CD4-positive, alpha-beta memory T cell (primary cell): ENCODE measurements around the gene SLC25A44. TPM values are rescaled to one million over a fixed set of nuclear protein-coding genes. Genes with fewer than 3 reads are reported as not detected.

Experiments used
- CTCF ChIA-PET: fragments of 350-600 bp; sonication (Branson Sonifier 250); formaldehyde crosslinking; loops from one replicate; lab custom pipeline; 2021; ENCODE audit warnings: inconsistent platforms; ENCODE audit not compliant: partially characterized antibody; lab: Charles Lee
- POLR2A ChIA-PET: fragments of 350-600 bp; sonication (Branson Sonifier 250); formaldehyde crosslinking; loops from one replicate; lab custom pipeline; 2021; ENCODE audit not compliant: partially characterized antibody; lab: Charles Lee
- DNase-seq, 5 donors: peaks; one replicate each; pipeline versions ENCODE4 v3.0.0 to v3.0.0-alpha.2; 2020 to 2022; ENCODE audit warnings: mixed read lengths in 1 of 5
- H3K27ac ChIP-seq: one replicate; pipeline ENCODE4 v1.7.0; 2013; ENCODE audit warnings: low read depth, low read length
- H3K27me3 ChIP-seq: 2 replicates; pipeline ENCODE4 v1.7.0; 2013; ENCODE audit warnings: mild to moderate bottlenecking, low read length, moderate library complexity; ENCODE audit not compliant: insufficient read depth
- H3K36me3 ChIP-seq: 2 replicates; pipeline ENCODE4 v1.7.0; 2013; ENCODE audit warnings: mild to moderate bottlenecking, low read length, moderate library complexity; ENCODE audit not compliant: insufficient read depth
- H3K4me1 ChIP-seq: 2 replicates; pipeline ENCODE4 v1.7.0; 2013; ENCODE audit warnings: mild to moderate bottlenecking, low read length, moderate library complexity; ENCODE audit not compliant: insufficient read depth
- H3K4me3 ChIP-seq, 2 donors: one replicate each; pipeline ENCODE4 v1.7.0; 2013; ENCODE audit warnings: low read length in 2 of 2, mild to moderate bottlenecking in 1 of 2
- H3K9me3 ChIP-seq, 2 donors: one replicate each; pipeline ENCODE4 v1.7.0; 2013; ENCODE audit warnings: low read length in 2 of 2, control low read depth in 1 of 2; ENCODE audit not compliant: control insufficient read depth in 1 of 2
- H3K27ac Mint-ChIP-seq, 7 donors: one replicate each; pipeline ENCODE4 v1.8.0; 2020 to 2021; ENCODE audit warnings: mixed read lengths in 7 of 7, mild to moderate bottlenecking in 6 of 7, inconsistent platforms in 3 of 7, moderate library complexity in 3 of 7
- H3K27me3 Mint-ChIP-seq, 2 donors: one replicate each; pipeline ENCODE4 v1.8.0; 2020 to 2021; ENCODE audit warnings: mixed read lengths in 2 of 2
- H3K36me3 Mint-ChIP-seq, 2 donors: one replicate each; pipeline ENCODE4 v1.8.0; 2020 to 2021; ENCODE audit warnings: mixed read lengths in 2 of 2, inconsistent platforms in 1 of 2, mild to moderate bottlenecking in 1 of 2
- H3K4me1 Mint-ChIP-seq, 4 donors: one replicate each; pipeline ENCODE4 v1.8.0; 2020 to 2021; ENCODE audit warnings: mixed read lengths in 4 of 4, mild to moderate bottlenecking in 1 of 4
- H3K4me3 Mint-ChIP-seq, 8 donors: one replicate each; pipeline ENCODE4 v1.8.0; 2020 to 2021; ENCODE audit warnings: mixed read lengths in 8 of 8, mild to moderate bottlenecking in 7 of 8, moderate library complexity in 6 of 8, inconsistent platforms in 3 of 8
- H3K9me3 Mint-ChIP-seq, 8 donors: one replicate each; pipeline ENCODE4 v1.8.0; 2020 to 2021; ENCODE audit warnings: mixed read lengths in 8 of 8, mild to moderate bottlenecking in 5 of 8, inconsistent platforms in 3 of 8, moderate library complexity in 1 of 8
- intact Hi-C: fragments of 100-400 bp; cut with micrococcal nuclease; formaldehyde crosslinking; loops from one replicate; pipeline ENCODE4 v1.15.1; 2023
- polyA plus RNA-seq, 2 donors: library from polyadenylated mRNA; unstranded; fragments of 300-500 nt; fragmentation: Illumina TruSeq; gene quantifications; one replicate each; pipeline ENCODE4 v1.2.3, GENCODE V29; 2021
- total RNA-seq, 2 experiments: library from RNA; stranded (reverse); gene quantifications; one replicate each; pipeline ENCODE4 v1.2.3, GENCODE V29; 2021

The SLC25A44 gene
- total and polyA plus RNA-seq, 4 experiments from 2014 or later = 9.8 to 23.3 (median 18.3) TPM

DNA sequence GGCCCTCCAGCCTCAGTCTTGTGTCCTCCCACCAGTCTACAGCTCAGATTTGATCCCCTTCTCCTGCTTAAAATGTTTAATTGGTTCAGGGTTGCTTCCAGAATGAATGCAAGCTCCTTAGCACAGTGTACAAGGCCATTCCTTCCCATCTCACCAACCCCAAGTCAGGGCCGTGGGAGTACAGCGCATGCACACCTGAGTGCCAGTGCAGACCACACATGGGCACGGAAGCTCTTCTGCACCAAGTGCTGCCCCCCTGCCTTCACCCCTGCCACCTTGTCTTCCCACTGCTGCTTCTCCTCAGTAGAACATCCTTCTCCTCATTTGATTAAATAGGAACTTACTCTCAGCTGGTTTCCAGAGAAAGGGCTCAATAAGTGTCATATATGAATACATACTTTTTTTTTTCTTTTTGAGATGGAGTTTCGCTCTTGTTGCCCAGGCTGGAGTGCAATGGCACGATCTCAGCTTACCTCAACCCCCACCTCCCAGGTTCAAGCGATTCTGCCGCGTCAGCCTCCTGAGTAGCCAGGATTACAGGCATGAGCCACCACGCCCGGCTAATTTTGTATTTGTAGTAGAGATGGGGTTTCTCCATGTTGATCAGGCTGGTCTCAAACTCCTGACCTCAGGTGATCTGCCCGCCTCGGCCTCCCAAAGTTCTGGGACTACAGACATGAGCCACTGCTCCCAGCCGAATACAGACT is 28.2 kb downstream of the SLC25A44 start:
- intact Hi-C loops = no loop called here
- H3K27ac Mint-ChIP-seq = peak overlapping the region in 6 of 7 donors; percentile 52 to 83 (median 80)
- Histone ChIP-seq H3K4me3 (no peak overlapping the region), H3K27me3 (no peaks in the 10 kb centered on the region), H3K36me3 (peaks cover 26% of the 10 kb centered on the region), H3K4me1 (peaks cover 27% of the 10 kb centered on the region), H3K27ac (no peak overlapping the region), H3K9me3 (no peaks in the 10 kb centered on the region)
- H3K4me1 Mint-ChIP-seq = peaks cover 38 to 62% (median 50%) of the 10 kb centered on the region in 4 donors
- H3K9me3 Mint-ChIP-seq = no peaks in the 10 kb centered on the region
- peak overlapping the region in 1 of 8 donors; percentile 6 for H3K4me3 Mint-ChIP-seq
- ChIA-PET CTCF (interaction anchor here (1.3 to 10.2 kb wide), 3 partner anchors 11 to 128 kb away, joined by 4 to 189 read pairs (median 121); no protein-coding TSS in a partner anchor), POLR2A (interaction anchor here (1.1 kb wide), 1 partner anchor 9 kb away, joined by 9 read pairs; the partner anchor contains the start of gene PMF1)
- H3K36me3 Mint-ChIP-seq = peaks cover 51 to 54% of the 10 kb centered on the region in 2 donors
- no peak for DNase-seq
- H3K27me3 Mint-ChIP-seq = no peaks in the 10 kb centered on the region

DNA sequence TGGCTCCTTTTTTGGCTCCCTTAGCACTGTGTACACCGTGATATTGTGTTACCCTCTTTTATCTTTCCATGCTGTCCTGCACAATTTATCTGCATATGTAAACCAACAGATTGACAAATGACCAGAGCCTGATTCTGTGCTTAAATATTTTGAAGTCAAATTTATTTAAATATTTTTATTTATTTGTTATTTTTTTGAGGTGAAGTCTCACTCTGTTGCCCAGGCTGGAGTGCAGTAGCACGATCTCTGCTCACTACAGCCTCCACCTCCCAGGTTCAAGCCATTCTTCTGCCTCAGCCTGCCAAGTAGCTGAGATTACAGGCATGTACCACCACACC is 31.7 kb downstream of the SLC25A44 start:
- CTCF ChIA-PET = interaction anchor here (0.7 to 10.2 kb wide), 25 partner anchors 10 to 163 kb away, joined by 3 to 189 read pairs (median 7); partner anchors contain the start of genes MEX3A, PMF1, SLC25A44 and TMEM79
- no peak overlapping the region for H3K4me3 Mint-ChIP-seq
- H3K4me1 Mint-ChIP-seq = peaks cover 25 to 42% (median 32%) of the 10 kb centered on the region in 4 donors
- Histone ChIP-seq H3K4me3 (no peak overlapping the region), H3K27me3 (no peaks in the 10 kb centered on the region), H3K27ac (no peak overlapping the region), H3K9me3 (no peaks in the 10 kb centered on the region), H3K36me3 (peaks cover 32% of the 10 kb centered on the region), H3K4me1 (peaks cover 6% of the 10 kb centered on the region)
- peaks cover 53 to 57% of the 10 kb centered on the region in 2 donors for H3K36me3 Mint-ChIP-seq
- no peak for DNase-seq
- POLR2A ChIA-PET = interaction anchor here (1.0 to 2.0 kb wide), 12 partner anchors 11 to 135 kb away, joined by 3 to 17 read pairs (median 4); partner anchors contain the start of genes PMF1, SLC25A44 and SMG5
- no peaks in the 10 kb centered on the region for H3K27me3 Mint-ChIP-seq
- H3K27ac Mint-ChIP-seq = peak overlapping the region; percentile 0 to 84 (median 20)
- no peaks in the 10 kb centered on the region for H3K9me3 Mint-ChIP-seq
- intact Hi-C loops = loop anchor here (1.0 to 5.0 kb wide), 4 partner anchors 33 to 135 kb away; partner anchors contain the start of gene SLC25A44

DNA sequence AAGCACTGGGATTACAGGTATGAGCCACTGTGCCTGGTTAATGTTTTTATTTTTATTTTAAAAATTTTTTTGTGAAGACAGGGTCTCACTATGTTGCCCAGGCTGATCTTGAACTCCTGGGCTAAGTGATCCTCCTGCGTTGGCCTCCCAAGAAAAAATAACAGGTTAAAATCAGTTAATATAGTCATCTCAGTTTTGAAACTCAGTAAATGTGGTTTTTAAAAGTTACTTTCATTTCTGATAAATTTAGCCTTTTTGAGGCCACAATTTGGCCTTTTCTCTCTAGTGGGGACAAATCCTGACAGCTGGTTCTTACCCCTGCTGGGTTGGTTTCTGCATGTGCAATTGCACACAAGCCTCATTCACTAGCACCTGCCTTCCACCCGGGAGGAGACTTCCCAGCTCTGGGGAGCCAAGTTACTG is 32.2 kb downstream of the SLC25A44 start:
- Mint-ChIP-seq H3K27ac (peak overlapping the region in 3 of 7 donors; percentile 68 to 79 (median 78)), H3K4me3 (no peak overlapping the region)

DNA sequence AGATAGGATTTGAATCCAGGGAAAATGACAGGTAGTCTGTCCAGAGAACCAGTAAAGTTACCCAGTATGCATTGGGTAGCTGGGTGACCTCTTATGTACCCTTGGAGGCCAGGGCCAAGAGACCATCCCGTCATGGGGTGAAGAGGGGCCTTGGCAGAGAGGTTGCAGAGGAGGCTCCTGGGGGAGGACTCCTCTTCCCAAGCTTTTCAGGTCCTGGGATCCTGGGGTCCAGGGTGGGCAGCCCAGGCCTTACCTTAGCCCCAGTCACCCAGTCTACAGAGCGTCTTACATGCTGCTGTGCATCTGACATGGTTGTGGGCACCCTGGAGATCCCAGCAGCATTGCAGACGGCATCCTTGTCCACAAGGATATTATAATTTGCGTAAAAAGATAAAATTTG is 32.9 kb downstream of the SLC25A44 start:
- Mint-ChIP-seq H3K27ac (peak overlapping the region in 4 of 7 donors; percentile 29 to 79 (median 73)), H3K36me3 (peaks cover 45 to 49% of the 10 kb centered on the region in 2 donors), H3K9me3 (no peaks in the 10 kb centered on the region), H3K4me1 (peaks cover 16 to 32% (median 22%) of the 10 kb centered on the region in 4 donors), H3K27me3 (no peaks in the 10 kb centered on the region), H3K4me3 (no peak overlapping the region)
- Histone ChIP-seq H3K9me3 (no peaks in the 10 kb centered on the region), H3K4me3 (no peak overlapping the region), H3K27ac (no peak overlapping the region), H3K36me3 (peaks cover 22% of the 10 kb centered on the region), H3K27me3 (no peaks in the 10 kb centered on the region), H3K4me1 (peaks cover 6% of the 10 kb centered on the region)
- intact Hi-C loops = loop anchor here (5.0 kb wide), 1 partner anchor 34 kb away; the partner anchor contains the start of gene SLC25A44
- DNase-seq = no peak
- POLR2A ChIA-PET = interaction anchor here (1.1 to 2.0 kb wide), 4 partner anchors 12 to 133 kb away, joined by 3 to 7 read pairs (median 4); partner anchors contain the start of gene SLC25A44
- CTCF ChIA-PET = interaction anchor here (0.9 to 10.2 kb wide), 8 partner anchors 13 to 132 kb away, joined by 3 to 189 read pairs (median 14); partner anchors contain the start of genes PMF1 and SMG5

More for the DNA sequence above, 32.2 kb downstream of the SLC25A44 start:
- Mint-ChIP-seq H3K4me1 (peaks cover 22 to 39% (median 29%) of the 10 kb centered on the region in 4 donors), H3K9me3 (no peaks in the 10 kb centered on the region), H3K36me3 (peaks cover 50 to 54% of the 10 kb centered on the region in 2 donors), H3K27me3 (no peaks in the 10 kb centered on the region)
- Histone ChIP-seq H3K4me1 (peaks cover 6% of the 10 kb centered on the region), H3K9me3 (no peaks in the 10 kb centered on the region), H3K4me3 (no peak overlapping the region), H3K27ac (no peak overlapping the region), H3K27me3 (no peaks in the 10 kb centered on the region), H3K36me3 (peaks cover 27% of the 10 kb centered on the region)
- intact Hi-C loops = loop anchor here (5.0 kb wide), 1 partner anchor 34 kb away; the partner anchor contains the start of gene SLC25A44
- no peak for DNase-seq
- POLR2A ChIA-PET = interaction anchor here (1.1 to 2.0 kb wide), 6 partner anchors 12 to 132 kb away, joined by 3 to 17 read pairs (median 4); partner anchors contain the start of genes PMF1 and SLC25A44
- CTCF ChIA-PET = interaction anchor here (0.9 to 10.2 kb wide), 16 partner anchors 12 to 143 kb away, joined by 3 to 189 read pairs (median 8); partner anchors contain the start of genes MEX3A, PMF1 and SMG5

DNA sequence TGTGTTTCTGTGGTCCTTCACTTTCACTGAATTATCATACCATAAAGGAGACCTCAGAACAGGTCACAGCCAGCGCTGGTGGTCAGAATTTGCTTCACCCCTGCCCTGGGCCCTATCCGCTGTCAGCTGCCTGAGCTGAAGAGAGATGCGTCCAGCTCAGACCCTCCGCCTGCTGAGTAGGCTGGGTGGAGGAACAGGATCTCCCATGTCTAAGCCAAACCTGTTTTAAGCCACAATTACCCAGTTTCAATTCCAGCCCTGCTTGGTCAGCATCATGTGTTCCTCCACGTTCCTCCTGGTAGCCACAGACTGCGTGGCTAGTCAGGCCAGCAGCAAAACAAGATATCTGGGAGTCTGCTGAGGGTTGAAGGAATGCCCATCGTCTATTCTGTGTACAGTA is 34.6 kb downstream of the SLC25A44 start:
- Histone ChIP-seq H3K36me3 (peaks cover 15% of the 10 kb centered on the region), H3K4me1 (peaks cover 6% of the 10 kb centered on the region), H3K9me3 (no peaks in the 10 kb centered on the region), H3K27me3 (no peaks in the 10 kb centered on the region), H3K4me3 (no peak overlapping the region), H3K27ac (no peak overlapping the region)
- Mint-ChIP-seq H3K27ac (peak overlapping the region in 1 of 7 donors; percentile 19), H3K36me3 (peaks cover 40 to 43% of the 10 kb centered on the region in 2 donors), H3K9me3 (no peaks in the 10 kb centered on the region), H3K4me1 (peaks cover 5 to 17% (median 12%) of the 10 kb centered on the region in 4 donors), H3K27me3 (no peaks in the 10 kb centered on the region), H3K4me3 (no peak overlapping the region)
- intact Hi-C loops = loop anchor here (5.0 kb wide), 1 partner anchor 36 kb away; the partner anchor contains the start of gene SLC25A44
- CTCF ChIA-PET = interaction anchor here (0.7 to 10.2 kb wide), 4 partner anchors 84 to 146 kb away, joined by 3 to 189 read pairs (median 63); no protein-coding TSS in a partner anchor
- no peak for DNase-seq
- POLR2A ChIA-PET = interaction anchor here (0.5 kb wide), 1 partner anchor 285 kb away, joined by 3 read pairs; no protein-coding TSS in a partner anchor

DNA sequence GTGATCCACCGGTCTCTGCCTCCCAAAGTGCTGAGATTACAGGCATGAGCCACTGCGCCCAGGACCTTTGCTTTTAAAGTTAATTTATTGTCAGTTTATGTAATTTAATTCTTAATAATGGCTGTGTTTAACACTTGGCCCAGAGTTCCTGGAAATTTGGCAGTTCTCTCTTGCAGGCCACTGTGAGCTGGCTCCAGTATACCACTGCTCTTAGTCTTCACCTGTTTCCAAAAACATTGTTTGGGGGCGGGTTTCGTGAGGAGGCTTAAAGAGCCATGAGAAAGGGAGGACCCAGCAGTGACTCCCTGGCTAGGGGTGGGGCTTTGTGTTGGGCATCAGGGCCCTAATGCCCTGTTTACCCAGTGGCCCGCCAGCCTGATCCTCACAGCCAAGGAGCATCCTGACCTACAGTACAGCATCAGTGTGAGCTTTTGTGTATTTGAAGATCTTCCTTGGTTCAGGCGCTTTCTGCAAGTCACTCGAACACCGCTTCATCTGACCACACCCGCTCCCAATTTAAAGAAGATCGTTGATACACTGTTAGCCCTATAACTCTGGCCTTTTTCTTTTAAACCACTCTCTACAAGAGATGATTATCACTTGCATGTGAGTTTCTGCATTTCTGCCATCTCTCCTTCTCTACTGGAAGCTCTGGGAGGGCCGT is 36.0 kb downstream of the SLC25A44 start:
- H3K27ac Mint-ChIP-seq = peak overlapping the region in 1 of 7 donors; percentile 22
- Histone ChIP-seq H3K4me1 (peaks cover 5% of the 10 kb centered on the region), H3K27me3 (no peaks in the 10 kb centered on the region), H3K4me3 (no peak overlapping the region), H3K36me3 (peaks cover 12% of the 10 kb centered on the region), H3K9me3 (no peaks in the 10 kb centered on the region), H3K27ac (no peak overlapping the region)
- no peaks in the 10 kb centered on the region for H3K9me3 Mint-ChIP-seq
- POLR2A ChIA-PET = interaction anchor here (0.9 kb wide), 1 partner anchor 22 kb away, joined by 3 read pairs; no protein-coding TSS in a partner anchor
- H3K4me1 Mint-ChIP-seq = peaks cover 4 to 15% (median 10%) of the 10 kb centered on the region in 4 donors
- H3K27me3 Mint-ChIP-seq = no peaks in the 10 kb centered on the region
- intact Hi-C loops = loop anchor here (5.0 kb wide), 1 partner anchor 38 kb away; the partner anchor contains the start of gene SLC25A44
- peaks cover 40 to 43% of the 10 kb centered on the region in 2 donors for H3K36me3 Mint-ChIP-seq
- no peak for DNase-seq
- peak overlapping the region in 1 of 8 donors; percentile 22 for H3K4me3 Mint-ChIP-seq
- CTCF ChIA-PET = interaction anchor here (0.9 to 10.2 kb wide), 4 partner anchors 12 to 95 kb away, joined by 3 to 189 read pairs (median 4); no protein-coding TSS in a partner anchor
